HEK293 (cell line): Measurements from ENCODE around the gene CAT.

Experiments used
- CTCF ChIA-PET: fragments of 350-600 bp; formaldehyde crosslinking; extraction: SDS; loops from one replicate; lab custom pipeline; 2021; ENCODE audit warnings: antibody characterized with exemption; lab: Yijun Ruan, JAX
- POLR2A ChIA-PET: fragments of 300-600 bp; formaldehyde crosslinking; extraction: SDS; loops from one replicate; lab custom pipeline; 2020; ENCODE audit warnings: antibody characterized with exemption, inconsistent platforms; lab: Yijun Ruan, JAX
- H3K27ac ChIP-seq: fragments of 200-500 bp; sonication (Bioruptor generic); 2 replicates; pipeline ENCODE4 v1.5.1; 2014; ENCODE audit warnings: low read depth, low read length, control low read depth, inconsistent platforms; ENCODE audit errors: extremely low read depth
- H3K36me3 ChIP-seq, 2 experiments: fragments of 200-500 bp in 1 of 2; sonication (Bioruptor generic) in 1 of 2; 1 replicate in 1 of 2; 2 replicates in 1 of 2; pipeline ENCODE4 v1.5.1; 2014 to 2017; ENCODE audit warnings: inconsistent platforms in 2 of 2, low read length in 2 of 2; ENCODE audit not compliant: control insufficient read depth in 2 of 2, insufficient read depth in 1 of 2
- H3K4me1 ChIP-seq: fragments of 200-500 bp; sonication (Bioruptor generic); 2 replicates; pipeline ENCODE4 v1.5.1; 2014; ENCODE audit warnings: mild to moderate bottlenecking, low read length, inconsistent platforms; ENCODE audit not compliant: control insufficient read depth, insufficient read depth
- H3K4me3 ChIP-seq: 2 replicates; pipeline ENCODE4 v1.5.1; 2011; ENCODE audit warnings: low read depth, mild to moderate bottlenecking, control low read depth, low read length, moderate library complexity
- H3K9me3 ChIP-seq: fragments of 200-500 bp; sonication (Bioruptor generic); 2 replicates; pipeline ENCODE4 v1.5.1; 2014; ENCODE audit warnings: low read depth, low read length, inconsistent platforms; ENCODE audit not compliant: control insufficient read depth, insufficient read depth
- EGR2 ChIP-seq: fragments of 450-650 bp; formaldehyde crosslinking; IDR thresholded peaks from 2 replicates; pipeline ENCODE4 v1.5.1; 2016; ENCODE audit warnings: low read depth, missing biosample characterization, missing genetic modification characterization
- KLF9 ChIP-seq: fragments of 450-650 bp; formaldehyde crosslinking; IDR thresholded peaks from 2 replicates; pipeline ENCODE4 v1.5.1; 2016; ENCODE audit warnings: missing biosample characterization, missing genetic modification characterization, low read depth
- PATZ1 ChIP-seq: fragments of 450-650 bp; formaldehyde crosslinking; IDR thresholded peaks from 2 replicates; pipeline ENCODE4 v1.5.1; 2016; ENCODE audit warnings: missing biosample characterization, missing genetic modification characterization
- RBAK ChIP-seq: fragments of 450-650 bp; formaldehyde crosslinking; IDR thresholded peaks from 2 replicates; pipeline ENCODE4 v1.5.1; 2016; ENCODE audit warnings: missing biosample characterization, missing genetic modification characterization
- ZFP37 ChIP-seq: fragments of 450-650 bp; formaldehyde crosslinking; IDR thresholded peaks from 2 replicates; pipeline ENCODE4 v1.5.1; 2016; ENCODE audit warnings: missing biosample characterization, missing genetic modification characterization
- ZNF18 ChIP-seq: fragments of 450-650 bp; formaldehyde crosslinking; IDR thresholded peaks from 2 replicates; pipeline ENCODE4 v1.5.1; 2016; ENCODE audit warnings: missing biosample characterization, missing genetic modification characterization
- ZNF211 ChIP-seq: fragments of 450-650 bp; formaldehyde crosslinking; IDR thresholded peaks from 2 replicates; pipeline ENCODE4 v1.5.1; 2016; ENCODE audit warnings: low read depth, missing biosample characterization, missing genetic modification characterization
- ZNF266 ChIP-seq: fragments of 450-650 bp; formaldehyde crosslinking; IDR thresholded peaks from 2 replicates; pipeline ENCODE4 v1.5.1; 2016; ENCODE audit warnings: missing biosample characterization, missing genetic modification characterization, low read depth
- ZNF366 ChIP-seq: fragments of 450-650 bp; formaldehyde crosslinking; conservative IDR thresholded peaks from 2 replicates; pipeline ENCODE4 v1.5.1; 2016; ENCODE audit warnings: missing biosample characterization, missing genetic modification characterization
- ZNF423 ChIP-seq: fragments of 450-650 bp; formaldehyde crosslinking; IDR thresholded peaks from 2 replicates; pipeline ENCODE4 v1.5.1; 2016; ENCODE audit warnings: missing biosample characterization, missing genetic modification characterization
- ZNF501 ChIP-seq: fragments of 450-650 bp; formaldehyde crosslinking; IDR thresholded peaks from 2 replicates; pipeline ENCODE4 v1.5.1; 2016; ENCODE audit warnings: missing biosample characterization, missing genetic modification characterization
- ZNF518A ChIP-seq: fragments of 450-650 bp; formaldehyde crosslinking; conservative IDR thresholded peaks from 2 replicates; pipeline ENCODE4 v1.5.1; 2016; ENCODE audit warnings: low read depth, missing biosample characterization, missing genetic modification characterization
- ZNF560 ChIP-seq: fragments of 450-650 bp; formaldehyde crosslinking; IDR thresholded peaks from 2 replicates; pipeline ENCODE4 v1.5.1; 2017; ENCODE audit warnings: missing biosample characterization, missing genetic modification characterization, borderline replicate concordance
- ZSCAN16 ChIP-seq: fragments of 450-650 bp; formaldehyde crosslinking; IDR thresholded peaks from 2 replicates; pipeline ENCODE4 v1.5.1; 2016; ENCODE audit warnings: missing biosample characterization, missing genetic modification characterization
- ZSCAN18 ChIP-seq: fragments of 450-650 bp; formaldehyde crosslinking; IDR thresholded peaks from 2 replicates; pipeline ENCODE4 v1.5.1; 2016; ENCODE audit warnings: missing biosample characterization, missing genetic modification characterization
- ZXDB ChIP-seq: fragments of 450-650 bp; formaldehyde crosslinking; IDR thresholded peaks from 2 replicates; pipeline ENCODE4 v1.5.1; 2016; ENCODE audit warnings: missing biosample characterization, missing genetic modification characterization
- TF ChIP-seq, protein P1 (sequence below): fragments of 450-650 bp; formaldehyde crosslinking; conservative IDR thresholded peaks from 2 replicates; pipeline ENCODE4 v1.5.1; 2016; ENCODE audit warnings: low read depth, missing biosample characterization, missing genetic modification characterization
- TF ChIP-seq, protein P2 (sequence below): fragments of 450-650 bp; formaldehyde crosslinking; IDR thresholded peaks from 2 replicates; pipeline ENCODE4 v1.5.1; 2016; ENCODE audit warnings: missing biosample characterization, missing genetic modification characterization

The CAT gene

GRCh38 chr11:34508524-34508923 lies 69.8 kb downstream of the CAT start:
- Histone ChIP-seq H3K36me3 (no peaks in the 10 kb centered on the region), H3K4me1 (no peaks in the 10 kb centered on the region), H3K9me3 (no peaks in the 10 kb centered on the region), H3K4me3 (no peak overlapping the region), H3K27ac (no peak overlapping the region)
- CTCF ChIA-PET: interaction anchor here (0.8 kb wide), 1 partner anchor 904 kb away, joined by 3 read pairs; no protein-coding TSS in a partner anchor
- POLR2A ChIA-PET: no interaction called here
- TF ChIP-seq ZXDB (tag by site-specific recombination) (no peak), RBAK (tag by site-specific recombination) (no peak), EGR2 (tag by site-specific recombination) (no peak), ZNF366 (tag by site-specific recombination) (no peak), ZNF18 (no peak), ZNF211 (tag by site-specific recombination) (no peak), ZNF560 (tag by site-specific recombination) (no peak), KLF9 (no peak), ZNF423 (no peak)
- TF ChIP-seq, protein P1, sequence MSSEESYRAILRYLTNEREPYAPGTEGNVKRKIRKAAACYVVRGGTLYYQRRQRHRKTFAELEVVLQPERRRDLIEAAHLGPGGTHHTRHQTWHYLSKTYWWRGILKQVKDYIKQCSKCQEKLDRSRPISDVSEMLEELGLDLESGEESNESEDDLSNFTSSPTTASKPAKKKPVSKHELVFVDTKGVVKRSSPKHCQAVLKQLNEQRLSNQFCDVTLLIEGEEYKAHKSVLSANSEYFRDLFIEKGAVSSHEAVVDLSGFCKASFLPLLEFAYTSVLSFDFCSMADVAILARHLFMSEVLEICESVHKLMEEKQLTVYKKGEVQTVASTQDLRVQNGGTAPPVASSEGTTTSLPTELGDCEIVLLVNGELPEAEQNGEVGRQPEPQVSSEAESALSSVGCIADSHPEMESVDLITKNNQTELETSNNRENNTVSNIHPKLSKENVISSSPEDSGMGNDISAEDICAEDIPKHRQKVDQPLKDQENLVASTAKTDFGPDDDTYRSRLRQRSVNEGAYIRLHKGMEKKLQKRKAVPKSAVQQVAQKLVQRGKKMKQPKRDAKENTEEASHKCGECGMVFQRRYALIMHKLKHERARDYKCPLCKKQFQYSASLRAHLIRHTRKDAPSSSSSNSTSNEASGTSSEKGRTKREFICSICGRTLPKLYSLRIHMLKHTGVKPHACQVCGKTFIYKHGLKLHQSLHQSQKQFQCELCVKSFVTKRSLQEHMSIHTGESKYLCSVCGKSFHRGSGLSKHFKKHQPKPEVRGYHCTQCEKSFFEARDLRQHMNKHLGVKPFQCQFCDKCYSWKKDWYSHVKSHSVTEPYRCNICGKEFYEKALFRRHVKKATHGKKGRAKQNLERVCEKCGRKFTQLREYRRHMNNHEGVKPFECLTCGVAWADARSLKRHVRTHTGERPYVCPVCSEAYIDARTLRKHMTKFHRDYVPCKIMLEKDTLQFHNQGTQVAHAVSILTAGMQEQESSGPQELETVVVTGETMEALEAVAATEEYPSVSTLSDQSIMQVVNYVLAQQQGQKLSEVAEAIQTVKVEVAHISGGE (tag by site-specific recombination): no peak

- H3K4me1 ChIP-seq: no peaks in the 10 kb centered on the region
- TF ChIP-seq ZSCAN18: no peak
- no peak for TF ChIP-seq ZSCAN16 (tag by site-specific recombination)
- no peak for TF ChIP-seq ZFP37 (tag by site-specific recombination)
- no peak for TF ChIP-seq ZNF518A (tag by site-specific recombination)
- TF ChIP-seq ZNF501 (tag by site-specific recombination): no peak
- TF ChIP-seq ZNF266 (tag by site-specific recombination): no peak
- TF ChIP-seq PATZ1 (tag by site-specific recombination): no peak
- TF ChIP-seq, protein P2, sequence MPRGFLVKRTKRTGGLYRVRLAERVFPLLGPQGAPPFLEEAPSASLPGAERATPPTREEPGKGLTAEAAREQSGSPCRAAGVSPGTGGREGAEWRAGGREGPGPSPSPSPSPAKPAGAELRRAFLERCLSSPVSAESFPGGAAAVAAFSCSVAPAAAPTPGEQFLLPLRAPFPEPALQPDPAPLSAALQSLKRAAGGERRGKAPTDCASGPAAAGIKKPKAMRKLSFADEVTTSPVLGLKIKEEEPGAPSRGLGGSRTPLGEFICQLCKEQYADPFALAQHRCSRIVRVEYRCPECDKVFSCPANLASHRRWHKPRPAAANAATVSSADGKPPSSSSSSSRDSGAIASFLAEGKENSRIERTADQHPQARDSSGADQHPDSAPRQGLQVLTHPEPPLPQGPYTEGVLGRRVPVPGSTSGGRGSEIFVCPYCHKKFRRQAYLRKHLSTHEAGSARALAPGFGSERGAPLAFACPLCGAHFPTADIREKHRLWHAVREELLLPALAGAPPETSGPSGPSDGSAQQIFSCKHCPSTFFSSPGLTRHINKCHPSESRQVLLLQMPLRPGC (tag by site-specific recombination): no peak
- no peaks in the 10 kb centered on the region for H3K9me3 ChIP-seq
- H3K27ac ChIP-seq: no peak overlapping the region
- H3K4me3 ChIP-seq: no peak overlapping the region
- no peaks in the 10 kb centered on the region for H3K36me3 ChIP-seq
- CTCF ChIA-PET: no interaction called here
- POLR2A ChIA-PET: no interaction called here
These were observed 70.7 kb downstream of the CAT start for GRCh38 chr11:34509336-34509876.
